B cell (primary cell): ENCODE data around the gene KLHDC8A.

Source experiments
- CTCF ChIP-seq: fragments of 200-600 bp; IDR thresholded peaks from one replicate; pipeline ENCODE4 v1.8.0; 2022; ENCODE audit warnings: antibody characterized with exemption, mild to moderate bottlenecking
- EZH2 ChIP-seq: IDR thresholded peaks from 2 replicates; pipeline ENCODE4 v1.6.1; 2012; ENCODE audit warnings: borderline replicate concordance, low read depth, mild to moderate bottlenecking, moderate library complexity, low read length; ENCODE audit not compliant: insufficient read depth, poor library complexity, severe bottlenecking

GRCh38 chr1:205326812-205327466 lies 29.8 kb downstream of the KLHDC8A start:
- TF ChIP-seq CTCF (no peak), EZH2 (no peak)
